Activated CD4-positive, alpha-beta memory T cell treated with anti-CD3 and anti-CD28 coated beads, Interleukin-2, amount 10 ng/mL, durations not matched to agents 7 days and 5 days (primary cell): ENCODE results near the gene TEAD1. TPM values are rescaled to one million over a fixed set of nuclear protein-coding genes. Genes with fewer than 3 reads are reported as not detected.

Experiments
- CTCF ChIA-PET: fragments of 350-600 bp; sonication (Branson Sonifier 250); formaldehyde crosslinking; loops from one replicate; lab custom pipeline; 2021; ENCODE audit warnings: antibody characterized with exemption, inconsistent platforms; lab: Charles Lee
- POLR2A ChIA-PET: fragments of 350-600 bp; sonication (Branson Sonifier 250); formaldehyde crosslinking; loops from one replicate; lab custom pipeline; 2021; ENCODE audit warnings: antibody characterized with exemption; lab: Charles Lee
- DNase-seq: peaks from one replicate; pipeline ENCODE4 v3.0.0-alpha.2; 2020
- H3K27ac Mint-ChIP-seq: one replicate; pipeline ENCODE4 v1.8.0; 2021; ENCODE audit warnings: mild to moderate bottlenecking, mixed read lengths
- H3K27me3 Mint-ChIP-seq: one replicate; pipeline ENCODE4 v1.8.0; 2021; ENCODE audit warnings: mixed read lengths
- H3K36me3 Mint-ChIP-seq: one replicate; pipeline ENCODE4 v1.8.0; 2021; ENCODE audit warnings: low read depth, mixed read lengths
- H3K4me1 Mint-ChIP-seq: one replicate; pipeline ENCODE4 v1.8.0; 2021; ENCODE audit warnings: mixed read lengths
- H3K4me3 Mint-ChIP-seq: one replicate; pipeline ENCODE4 v1.8.0; 2021; ENCODE audit warnings: mild to moderate bottlenecking, mixed read lengths
- H3K9me3 Mint-ChIP-seq: one replicate; pipeline ENCODE4 v1.8.0; 2021; ENCODE audit warnings: mixed read lengths
- total RNA-seq, 2 experiments: library from RNA; stranded (reverse); gene quantifications; one replicate each; pipeline ENCODE4 v1.2.3, GENCODE V29; 2021

Gene TEAD1
- total RNA-seq, 2 experiments from 2014 or later, result 0.98 to 1.0 TPM

DNA sequence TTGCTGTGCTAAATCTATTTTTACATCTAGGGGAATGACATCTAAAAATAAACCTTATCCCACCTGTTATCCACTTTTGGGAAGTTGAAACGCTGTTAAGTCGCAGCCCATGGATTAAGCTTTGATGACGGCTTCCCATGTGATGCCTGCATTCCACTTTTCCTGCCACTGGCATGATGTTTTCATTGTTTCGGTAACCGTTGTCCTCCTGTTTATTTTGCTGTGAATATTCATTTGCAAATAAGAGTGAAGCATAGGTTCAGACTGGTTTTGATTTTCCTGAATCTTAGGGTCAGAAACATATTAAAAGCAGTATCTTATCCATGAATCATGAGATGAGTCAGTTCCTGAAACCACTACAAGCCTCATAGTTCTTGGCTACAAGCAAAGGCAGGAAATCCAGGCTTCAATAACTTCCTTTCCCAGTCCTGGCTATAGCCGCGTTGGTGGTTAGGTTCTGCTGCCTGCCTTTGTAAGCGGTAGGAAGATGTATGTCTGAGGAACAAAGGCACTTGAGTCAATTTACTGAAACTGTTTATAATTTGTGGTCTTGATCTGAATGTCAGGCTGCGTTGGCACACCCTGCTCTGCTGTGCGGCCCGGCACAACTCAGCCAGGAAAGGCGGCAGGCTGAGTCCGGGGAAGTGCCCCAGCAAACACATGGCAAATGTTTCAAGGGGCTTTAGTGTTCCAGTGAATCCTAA, 19.4 kb downstream of the TEAD1 start:
- POLR2A ChIA-PET, result no interaction called here
- CTCF ChIA-PET, result no interaction called here
- no peaks in the 10 kb centered on the region for H3K9me3 Mint-ChIP-seq

DNA sequence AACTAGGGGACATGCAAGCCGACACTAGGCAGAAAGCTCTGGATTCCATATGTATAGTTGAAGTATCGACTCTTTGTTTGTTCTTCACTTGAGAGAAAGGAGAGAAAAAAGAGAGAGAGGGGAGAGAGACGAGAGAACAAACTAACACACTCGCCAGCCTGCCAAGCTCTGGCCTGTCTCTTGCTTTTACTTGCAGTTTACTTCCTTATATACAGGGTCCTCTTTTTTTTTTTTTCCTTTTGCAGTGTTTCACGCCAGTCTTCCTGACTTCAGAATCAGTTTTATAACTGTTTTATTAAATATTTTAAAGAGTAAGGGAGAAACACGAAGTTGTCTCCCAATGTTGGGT, 19.9 kb downstream of the TEAD1 start:
- Mint-ChIP-seq H3K4me3 (no peak overlapping the region), H3K27ac (no peak overlapping the region), H3K27me3 (peaks cover 71% of the 10 kb centered on the region), H3K36me3 (no peaks in the 10 kb centered on the region), H3K9me3 (no peaks in the 10 kb centered on the region), H3K4me1 (peaks cover 8% of the 10 kb centered on the region)
- CTCF ChIA-PET, result no interaction called here
- DNase-seq, result no peak
- POLR2A ChIA-PET, result no interaction called here

More for the DNA sequence above, 19.4 kb downstream of the TEAD1 start:
- Mint-ChIP-seq H3K27me3 (peaks cover 72% of the 10 kb centered on the region), H3K4me3 (no peak overlapping the region), H3K27ac (no peak overlapping the region), H3K36me3 (no peaks in the 10 kb centered on the region), H3K4me1 (peaks cover 8% of the 10 kb centered on the region)
- DNase-seq, result no peak

DNA sequence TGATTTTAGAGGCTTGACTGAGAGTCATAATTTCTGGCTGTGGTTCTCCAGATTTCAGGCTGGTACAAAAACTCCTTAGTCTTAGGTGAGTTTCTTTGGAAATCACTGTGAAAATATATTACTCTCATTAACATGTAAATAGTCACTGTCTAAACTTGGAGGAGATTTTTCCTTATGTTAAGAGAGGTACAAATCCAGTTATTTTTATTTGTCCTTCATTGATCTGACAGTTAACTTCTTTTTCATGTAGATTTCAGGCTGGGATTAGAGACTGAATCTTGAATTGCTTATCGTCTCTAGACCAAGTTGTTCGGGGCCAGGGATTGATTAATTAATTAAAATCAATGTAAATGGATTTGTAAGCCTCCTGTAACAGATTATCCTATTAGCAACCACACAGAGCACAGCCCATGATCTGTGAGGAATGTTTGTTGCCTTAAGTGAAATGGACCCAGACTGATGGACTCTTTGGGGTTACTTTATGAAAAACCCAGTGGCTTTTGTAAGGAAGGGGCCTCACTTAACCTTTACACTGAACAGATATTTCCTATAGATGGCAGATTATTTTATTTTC, 21.1 kb downstream of the TEAD1 start:
- ChIA-PET POLR2A (no interaction called here), CTCF (no interaction called here)
- H3K27ac Mint-ChIP-seq, result no peak overlapping the region
- peaks cover 74% of the 10 kb centered on the region for H3K27me3 Mint-ChIP-seq
- DNase-seq, result no peak
- no peak overlapping the region for H3K4me3 Mint-ChIP-seq
- H3K4me1 Mint-ChIP-seq, result peaks cover 8% of the 10 kb centered on the region
- no peaks in the 10 kb centered on the region for H3K9me3 Mint-ChIP-seq
- H3K36me3 Mint-ChIP-seq, result no peaks in the 10 kb centered on the region

DNA sequence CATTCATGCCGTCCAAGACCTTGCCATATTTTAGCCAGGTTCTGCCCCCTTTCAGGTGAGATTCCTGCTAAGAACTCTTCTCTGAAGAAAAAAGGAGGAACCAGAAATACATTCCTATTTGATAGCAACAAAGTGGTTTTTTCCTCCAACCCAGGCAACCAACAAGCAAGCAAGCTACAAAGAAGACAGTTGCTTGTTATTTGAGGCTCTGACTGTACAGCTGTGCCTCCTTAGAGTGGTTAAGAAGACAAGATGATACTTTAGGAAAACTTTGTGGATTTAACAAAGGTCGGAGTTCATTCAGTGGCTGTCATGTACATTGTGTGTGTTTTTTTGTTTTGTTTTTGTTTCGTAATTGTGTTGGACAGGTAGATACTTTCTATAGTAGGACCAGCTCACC, 21.7 kb downstream of the TEAD1 start:
- H3K27me3 Mint-ChIP-seq, result peaks cover 73% of the 10 kb centered on the region
- no peaks in the 10 kb centered on the region for H3K9me3 Mint-ChIP-seq
- DNase-seq, result no peak
- H3K4me3 Mint-ChIP-seq, result no peak overlapping the region
- H3K36me3 Mint-ChIP-seq, result no peaks in the 10 kb centered on the region
- ChIA-PET CTCF (no interaction called here), POLR2A (no interaction called here)
- H3K27ac Mint-ChIP-seq, result no peak overlapping the region
- H3K4me1 Mint-ChIP-seq, result peaks cover 8% of the 10 kb centered on the region

DNA sequence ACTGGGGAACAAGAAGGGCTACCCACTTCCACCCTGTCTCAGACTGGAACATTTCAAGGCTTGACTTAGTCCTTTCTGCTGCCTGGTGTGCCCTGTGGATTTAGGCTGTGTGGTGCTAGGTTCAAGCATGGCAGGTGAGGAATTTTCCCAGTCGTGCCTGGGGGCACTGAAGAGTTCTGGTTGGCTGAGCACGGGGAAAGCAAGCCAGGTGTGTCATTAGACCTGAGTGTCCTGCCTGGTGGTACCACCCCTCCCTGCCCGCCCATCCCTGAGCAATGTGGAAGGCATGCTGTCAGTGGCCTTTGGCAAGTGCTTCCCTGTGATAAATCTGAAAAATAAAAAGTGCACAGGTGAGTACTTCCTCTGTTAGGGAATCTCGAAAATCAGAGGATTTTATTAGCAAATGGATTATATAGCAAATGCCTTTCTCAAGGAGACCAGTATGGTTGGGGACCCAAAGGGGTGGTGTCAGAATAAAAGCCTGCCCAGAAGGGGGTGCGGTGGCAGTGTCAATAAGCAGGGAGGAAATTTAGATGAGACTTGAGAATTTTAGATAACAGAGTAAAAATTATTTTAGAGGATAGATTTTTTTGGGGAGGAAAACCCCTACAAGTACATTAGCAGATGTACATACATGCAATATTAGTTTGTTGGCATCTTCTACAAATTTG, 22.8 kb downstream of the TEAD1 start:
- ChIA-PET CTCF (interaction anchor here (0.7 kb wide), 1 partner anchor 639 kb away, joined by 3 read pairs; no protein-coding TSS in a partner anchor), POLR2A (no interaction called here)
- Mint-ChIP-seq H3K36me3 (no peaks in the 10 kb centered on the region), H3K4me3 (no peak overlapping the region), H3K27ac (no peak overlapping the region), H3K9me3 (no peaks in the 10 kb centered on the region), H3K27me3 (peaks cover 79% of the 10 kb centered on the region), H3K4me1 (peaks cover 8% of the 10 kb centered on the region)
- DNase-seq, result no peak

DNA sequence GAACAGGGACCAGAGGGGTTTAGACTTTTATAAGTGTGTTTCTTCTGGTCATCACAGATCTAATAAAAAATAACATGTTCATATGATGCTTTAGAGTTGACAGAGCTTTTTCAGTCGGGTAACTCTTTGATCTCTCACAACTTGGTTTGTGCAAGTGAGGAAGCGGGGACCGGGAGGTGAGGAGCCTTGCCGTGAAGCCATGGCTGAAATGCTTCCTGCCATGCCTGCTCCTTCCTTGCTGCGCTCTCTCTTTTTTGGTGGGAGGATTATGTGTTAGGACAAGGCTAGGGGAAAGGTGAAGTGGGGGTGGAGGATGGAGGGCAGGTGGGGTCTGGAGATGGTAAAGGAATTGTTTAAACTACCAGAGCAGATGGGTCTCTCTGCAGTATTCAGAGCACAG, 23.8 kb downstream of the TEAD1 start:
- ChIA-PET POLR2A (no interaction called here), CTCF (no interaction called here)
- Mint-ChIP-seq H3K4me3 (no peak overlapping the region), H3K27ac (no peak overlapping the region), H3K36me3 (no peaks in the 10 kb centered on the region), H3K27me3 (peaks cover 78% of the 10 kb centered on the region), H3K9me3 (no peaks in the 10 kb centered on the region), H3K4me1 (peaks cover 8% of the 10 kb centered on the region)
- no peak for DNase-seq

DNA sequence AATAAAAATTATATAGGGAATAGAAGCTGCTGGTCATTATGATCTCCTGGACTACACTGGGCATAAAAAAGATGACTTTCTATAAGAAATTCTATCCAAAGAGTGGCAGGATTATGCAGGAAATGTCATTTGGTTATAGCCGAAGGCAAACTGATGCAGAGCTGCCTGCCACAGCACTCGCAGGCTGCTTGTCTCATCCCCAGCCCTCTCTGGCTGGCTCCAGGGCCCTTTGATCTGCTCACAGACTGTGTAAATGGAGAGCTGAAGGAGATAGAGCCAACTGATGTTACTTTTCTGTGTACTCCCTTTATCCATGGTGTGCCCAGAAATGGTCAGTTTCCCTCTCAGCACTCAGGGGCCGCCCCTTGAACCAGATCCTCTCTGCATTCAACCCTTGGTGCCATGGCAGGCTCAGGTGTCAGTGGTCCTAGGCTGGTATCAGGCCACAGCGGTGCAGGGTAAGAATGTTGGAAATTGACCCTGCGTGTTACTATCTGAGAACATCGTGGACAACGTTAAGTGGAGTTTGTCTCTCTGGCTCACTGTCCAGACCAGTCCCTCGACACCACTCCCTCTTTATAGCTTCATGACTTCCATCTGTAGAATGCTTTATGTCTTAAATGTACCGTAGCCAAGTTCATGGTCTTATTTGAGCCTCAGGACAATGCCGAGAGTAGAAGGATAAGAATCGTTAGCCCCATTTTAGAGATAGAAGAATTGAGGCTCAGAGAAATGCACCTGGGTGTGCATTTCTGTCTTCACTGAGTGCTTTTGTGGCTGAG, 27.8 kb downstream of the TEAD1 start:
- no peak for DNase-seq
- H3K4me3 Mint-ChIP-seq, result no peak overlapping the region
- ChIA-PET CTCF (no interaction called here), POLR2A (no interaction called here)
- no peaks in the 10 kb centered on the region for H3K36me3 Mint-ChIP-seq
- H3K27ac Mint-ChIP-seq, result no peak overlapping the region
- peaks cover 56% of the 10 kb centered on the region for H3K27me3 Mint-ChIP-seq
- H3K4me1 Mint-ChIP-seq, result no peaks in the 10 kb centered on the region
- H3K9me3 Mint-ChIP-seq, result no peaks in the 10 kb centered on the region

DNA sequence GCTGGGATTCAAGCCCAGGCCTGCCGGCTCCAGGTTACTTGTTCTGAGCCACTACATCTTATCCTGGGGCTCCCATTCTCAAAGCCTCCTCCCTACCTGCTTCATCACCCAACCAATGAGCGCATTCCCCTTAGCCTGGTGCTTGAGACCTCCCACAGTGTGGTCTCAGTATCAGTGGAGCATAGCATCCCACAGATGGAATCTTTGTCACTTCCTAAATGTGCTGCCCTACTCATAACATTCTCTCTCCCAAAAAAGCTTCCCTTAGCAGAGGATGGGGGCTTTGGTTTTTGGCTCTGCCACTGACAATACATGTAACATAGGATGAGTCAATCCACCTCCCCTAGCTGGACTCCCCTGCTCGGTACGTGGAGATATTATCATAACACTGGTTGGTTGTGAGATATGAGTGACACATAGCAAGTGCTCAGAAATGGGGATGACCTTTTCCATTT, 28.8 kb downstream of the TEAD1 start:
- DNase-seq, result no peak
- CTCF ChIA-PET, result no interaction called here
- no peaks in the 10 kb centered on the region for H3K4me1 Mint-ChIP-seq
- H3K27me3 Mint-ChIP-seq, result peaks cover 51% of the 10 kb centered on the region
- no peak overlapping the region for H3K4me3 Mint-ChIP-seq
- POLR2A ChIA-PET, result no interaction called here
- no peaks in the 10 kb centered on the region for H3K9me3 Mint-ChIP-seq
- no peaks in the 10 kb centered on the region for H3K36me3 Mint-ChIP-seq
- no peak overlapping the region for H3K27ac Mint-ChIP-seq

DNA sequence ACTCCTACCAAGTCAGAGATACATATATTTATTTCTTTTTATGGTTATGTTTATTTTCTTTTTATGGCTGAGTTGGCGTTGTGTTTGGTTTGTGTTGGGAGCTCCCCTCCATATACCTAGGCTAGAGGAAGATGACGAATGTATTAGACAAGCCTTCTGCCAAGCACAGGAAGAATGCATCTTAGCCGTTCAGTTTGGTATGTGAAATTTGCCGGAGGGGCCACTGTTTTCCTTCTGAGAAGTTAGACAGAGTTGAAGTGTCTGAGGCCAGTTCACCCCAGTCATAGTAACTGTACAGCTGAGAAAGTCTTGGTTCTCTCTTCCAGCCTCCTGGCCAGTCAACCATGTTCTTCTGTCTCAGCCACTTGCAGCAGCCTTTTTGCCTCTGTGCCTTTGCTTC, 29.8 kb downstream of the TEAD1 start:
- ChIA-PET POLR2A (no interaction called here), CTCF (no interaction called here)
- no peaks in the 10 kb centered on the region for H3K9me3 Mint-ChIP-seq
- no peak overlapping the region for H3K4me3 Mint-ChIP-seq
- H3K27me3 Mint-ChIP-seq, result peaks cover 49% of the 10 kb centered on the region
- H3K36me3 Mint-ChIP-seq, result no peaks in the 10 kb centered on the region
- no peak for DNase-seq
- no peak overlapping the region for H3K27ac Mint-ChIP-seq
- H3K4me1 Mint-ChIP-seq, result no peaks in the 10 kb centered on the region

DNA sequence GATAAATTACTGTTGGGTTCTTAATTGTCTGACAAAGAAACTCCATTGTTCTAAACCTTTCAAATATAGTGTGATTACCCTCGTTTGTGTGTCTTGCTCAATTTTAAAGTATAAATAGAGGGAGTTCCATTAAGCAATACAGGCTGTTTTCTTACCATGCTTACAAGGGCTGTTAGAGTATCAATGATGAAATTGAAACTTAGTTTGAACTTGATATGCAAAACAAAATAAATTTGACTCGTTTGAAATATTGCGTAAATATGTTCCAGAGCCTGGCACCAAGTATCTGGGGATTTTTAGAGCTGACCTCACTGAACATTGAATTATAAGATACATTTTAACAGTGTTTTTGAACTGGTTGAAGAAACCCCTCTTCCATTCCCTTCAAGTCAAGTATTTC, 31.7 kb downstream of the TEAD1 start:
- peaks cover 51% of the 10 kb centered on the region for H3K27me3 Mint-ChIP-seq
- H3K27ac Mint-ChIP-seq, result no peak overlapping the region
- ChIA-PET CTCF (no interaction called here), POLR2A (no interaction called here)
- H3K9me3 Mint-ChIP-seq, result no peaks in the 10 kb centered on the region
- H3K4me1 Mint-ChIP-seq, result no peaks in the 10 kb centered on the region
- no peaks in the 10 kb centered on the region for H3K36me3 Mint-ChIP-seq
- H3K4me3 Mint-ChIP-seq, result no peak overlapping the region
- no peak for DNase-seq

DNA sequence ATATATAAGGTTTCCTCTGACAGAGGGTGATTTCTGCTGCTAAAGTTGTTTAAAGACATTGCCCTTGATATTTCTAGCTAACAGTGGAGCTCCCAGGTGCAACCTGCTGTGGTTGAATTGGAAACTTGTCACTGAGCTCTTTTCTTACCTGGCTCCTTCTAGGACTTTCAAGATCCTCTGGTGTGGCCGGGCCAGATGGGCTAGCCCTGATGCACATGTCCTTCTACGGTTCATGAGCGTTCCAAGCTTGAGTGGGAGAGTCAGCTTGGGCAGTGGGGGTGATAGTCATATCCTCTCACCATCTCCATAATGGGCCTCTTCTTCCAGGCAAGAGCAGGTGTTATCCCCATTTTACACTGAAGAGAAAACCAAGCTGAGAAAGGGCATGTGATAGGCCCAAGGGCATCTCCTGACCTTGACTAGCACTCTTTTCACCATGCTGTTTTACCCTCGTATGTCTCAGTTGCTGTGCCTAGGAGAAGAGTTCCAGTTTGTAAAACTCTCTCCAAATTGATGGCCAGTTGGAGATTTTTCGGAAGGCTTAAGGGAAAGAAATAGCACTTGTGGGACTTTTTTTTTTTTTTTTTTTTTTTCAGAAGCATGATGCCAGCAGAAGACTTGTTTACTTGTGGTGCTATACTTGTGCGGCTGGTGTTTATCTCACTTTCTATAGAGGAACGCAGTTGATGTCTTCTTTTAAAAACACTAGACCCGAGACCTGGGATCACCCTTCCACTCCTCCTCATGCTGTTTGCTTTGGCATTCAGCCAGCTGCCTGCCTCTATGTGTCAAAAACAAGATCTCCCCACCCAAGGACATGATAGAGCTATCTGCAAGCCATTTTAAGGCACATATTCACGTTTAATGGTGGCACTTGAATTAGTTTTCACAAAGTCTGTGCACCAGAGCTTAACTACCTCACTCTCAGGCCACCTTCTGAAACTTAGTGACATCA, 32.6 kb downstream of the TEAD1 start:
- no peak overlapping the region for H3K4me3 Mint-ChIP-seq
- H3K4me1 Mint-ChIP-seq, result no peaks in the 10 kb centered on the region
- no peak overlapping the region for H3K27ac Mint-ChIP-seq
- ChIA-PET POLR2A (no interaction called here), CTCF (no interaction called here)
- DNase-seq, result no peak
- H3K27me3 Mint-ChIP-seq, result peaks cover 46% of the 10 kb centered on the region
- no peaks in the 10 kb centered on the region for H3K36me3 Mint-ChIP-seq
- no peaks in the 10 kb centered on the region for H3K9me3 Mint-ChIP-seq

DNA sequence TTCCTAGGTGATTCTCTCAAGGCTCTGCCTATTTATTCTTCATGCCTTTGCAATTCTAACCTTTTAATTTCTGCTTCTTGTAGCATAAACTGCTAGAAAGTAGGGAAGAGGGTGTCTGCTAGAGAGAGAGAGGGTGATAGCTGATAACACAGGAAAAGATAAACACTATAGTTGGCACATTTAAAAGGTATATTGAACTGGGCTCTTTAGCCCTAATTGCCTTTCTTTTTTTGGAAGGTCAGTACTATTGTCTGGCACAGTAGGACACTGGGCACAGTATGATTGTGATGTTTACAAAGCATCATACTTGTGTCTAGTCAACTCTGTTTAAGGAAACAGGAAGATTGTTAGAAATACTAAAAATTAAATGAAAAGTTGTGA, 33.3 kb downstream of the TEAD1 start:
- H3K4me3 Mint-ChIP-seq, result no peak overlapping the region
- no peak overlapping the region for H3K27ac Mint-ChIP-seq
- H3K4me1 Mint-ChIP-seq, result no peaks in the 10 kb centered on the region
- H3K36me3 Mint-ChIP-seq, result no peaks in the 10 kb centered on the region
- ChIA-PET CTCF (no interaction called here), POLR2A (no interaction called here)
- H3K27me3 Mint-ChIP-seq, result peaks cover 47% of the 10 kb centered on the region
- DNase-seq, result no peak
- H3K9me3 Mint-ChIP-seq, result no peaks in the 10 kb centered on the region
